Measurements from ENCODE around the gene PHACTR2.

DNA sequence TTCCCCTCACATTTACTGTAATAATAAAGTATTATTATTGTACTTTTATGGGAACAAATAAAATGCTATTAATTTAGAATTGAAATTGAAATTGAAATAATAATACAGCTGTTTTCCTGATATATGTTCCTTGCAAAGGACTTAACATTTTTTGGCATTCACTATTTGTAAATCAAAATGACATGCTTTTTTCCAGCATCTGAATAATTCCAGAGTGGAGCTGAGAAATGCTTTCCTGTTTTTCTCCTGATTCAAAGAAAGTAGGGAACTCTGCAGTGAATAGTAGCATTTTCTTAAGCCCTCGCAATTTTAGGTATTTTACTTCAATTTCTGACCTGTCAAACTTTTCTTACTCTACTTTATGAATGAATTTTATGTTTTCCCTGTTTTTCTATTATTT is 72.1 kb downstream of the PHACTR2 start:
- TF ChIP-seq RAD21 (IDR thresholded peaks at IDR 0.05; ENCODE audit: low read depth), result no peak
- TF ChIP-seq CTCF (IDR thresholded peaks at IDR 0.05 in 2 of 3, conservative IDR thresholded peaks at IDR 0.05 in 1 of 3; ENCODE audit: borderline replicate concordance in 1 of 3, insufficient read depth in 1 of 3, low read depth in 2 of 3, low read length in 2 of 3), result no peak
- TF ChIP-seq EZH2phosphoT487 (IDR thresholded peaks at IDR 0.05; ENCODE audit: borderline replicate concordance), result no peak
